Transverse colon (tissue), 4 donors: ENCODE data around the gene PTPRN2. TPM values are rescaled to one million over a fixed set of nuclear protein-coding genes. Genes with fewer than 3 reads are reported as not detected.

ENCODE experiments used
- DNase-seq: peaks from one replicate; pipeline ENCODE4 v3.0.0-alpha.2; 2019
- H3K27ac ChIP-seq, 4 donors: fragments of 200-600 bp; sonication (generic); 2 replicates each; pipeline ENCODE4 v1.5.1; 2016 to 2018; ENCODE audit warnings: inconsistent platforms in 4 of 4
- H3K27me3 ChIP-seq: fragments of 200-600 bp; sonication (generic); 2 replicates; pipeline ENCODE4 v1.5.1; 2017; ENCODE audit warnings: inconsistent platforms
- H3K36me3 ChIP-seq, 4 donors: fragments of 200-600 bp; sonication (generic); 2 replicates each; pipeline ENCODE4 v1.5.1; 2017 to 2019; ENCODE audit warnings: inconsistent platforms in 4 of 4
- H3K4me1 ChIP-seq, 4 donors: fragments of 200-600 bp; sonication (generic); 2 replicates each; pipeline ENCODE4 v1.5.1; 2017 to 2020; ENCODE audit warnings: inconsistent platforms in 4 of 4
- H3K4me3 ChIP-seq, 4 donors: fragments of 200-600 bp; sonication (generic); 1 replicate in 1 of 4; 2 replicates in 3 of 4; pipeline versions ENCODE4 v1.5.1 to v1.6.1; 2017 to 2019; ENCODE audit warnings: inconsistent platforms in 4 of 4
- H3K9me3 ChIP-seq, 2 donors: fragments of 200-600 bp; sonication (generic); 2 replicates each; pipeline ENCODE4 v1.5.1; 2017 to 2019; ENCODE audit warnings: inconsistent platforms in 2 of 2
- EP300 ChIP-seq: sonication (generic); formaldehyde crosslinking; IDR thresholded peaks from one replicate; pipeline ENCODE4 v1.6.1; 2017; ENCODE audit warnings: antibody characterized with exemption, low read depth
- POLR2A ChIP-seq: fragments of 450-650 bp; IDR thresholded peaks from one replicate; pipeline ENCODE4 v1.6.1; 2016; ENCODE audit warnings: antibody characterized with exemption, mild to moderate bottlenecking, moderate library complexity
- POLR2AphosphoS5 ChIP-seq, 3 donors: sonication (generic); formaldehyde crosslinking; IDR thresholded peaks; one replicate each; pipeline ENCODE4 v1.6.1; 2016; ENCODE audit warnings: antibody characterized with exemption in 3 of 3
- WGBS, 2 donors: methylation state at CpG; one replicate each; pipeline ENCODE4 v1.1.5; 2018; ENCODE audit warnings: low coverage in 1 of 2; 5-methylcytosine and 5-hydroxymethylcytosine counted together
- in situ Hi-C, 4 donors: fragments of 200-750 bp; cut with MboI; loops; one replicate each; pipeline versions ENCODE4 v1.15.0 to v1.15.1; 2017; ENCODE audit warnings: low sequenced_read_pairs in 3 of 4, low pct_ligation_motif_present in 1 of 4, low pct_unique_long_range_greater_than_20kb in 1 of 4
- intact Hi-C: fragments of 100-400 bp; cut with DNase I; formaldehyde crosslinking; loops from one replicate; pipeline ENCODE4 v1.15.1; 2023; ENCODE audit warnings: low total_unique reads
- total RNA-seq, 4 donors: library from RNA; depleted of rRNA; stranded (reverse); fragments of >200 nt; gene quantifications; one replicate each; pipeline ENCODE4 v1.1.0, GENCODE V29; 2016
- TF ChIP-seq, protein P1 (sequence below), 5 experiments: fragments of 200-600 bp in 3 of 5; fragments of 450-650 bp in 2 of 5; sonication (generic) in 3 of 5; IDR thresholded peaks; 1 replicate in 2 of 5; 2 replicates in 3 of 5; pipeline ENCODE4 v1.5.1; 2016 to 2017; ENCODE audit warnings: antibody characterized with exemption in 5 of 5, inconsistent platforms in 3 of 5, mild to moderate bottlenecking in 2 of 5, moderate library complexity in 1 of 5

The PTPRN2 gene
- total RNA-seq, 4 donors from 2014 or later: 15.4 to 31.1 (median 21.8) TPM

DNA sequence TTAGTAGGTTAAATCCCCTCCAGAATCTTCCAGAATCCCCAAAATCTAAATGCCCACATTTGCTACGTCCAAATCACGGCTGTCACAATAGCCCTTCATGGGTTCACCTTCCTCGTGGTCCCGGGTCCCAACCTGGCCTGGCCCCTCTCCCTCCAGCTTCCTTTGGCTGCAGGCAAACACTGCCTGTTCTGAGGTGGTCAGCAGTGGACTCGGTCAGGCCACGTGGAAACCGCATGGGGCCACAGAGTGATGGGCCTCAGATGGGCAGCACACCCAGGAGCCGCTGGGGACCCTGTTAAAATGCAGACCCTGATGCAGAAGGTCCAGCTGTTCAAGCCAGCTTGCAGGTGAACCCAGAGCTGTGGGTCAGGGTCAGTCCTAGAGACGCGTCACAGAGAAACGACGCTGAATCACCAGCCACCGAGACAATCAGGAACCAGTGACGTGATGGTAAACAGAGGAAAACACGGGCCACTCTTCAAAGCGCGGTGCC is 662.2 kb downstream of the PTPRN2 start:
- 82 to 100% methylated on average over 1 to 16 of the region's 17 CpGs for WGBS, 2 donors
- DNase-seq: no peak
- no peak overlapping the region for H3K27ac ChIP-seq
- no peak overlapping the region for H3K4me3 ChIP-seq
- no peaks in the 10 kb centered on the region for H3K27me3 ChIP-seq
- in situ Hi-C loops: no loop called here
- intact Hi-C loops: no loop called here
- H3K9me3 ChIP-seq: no peaks in the 10 kb centered on the region
- TF ChIP-seq, protein P1, sequence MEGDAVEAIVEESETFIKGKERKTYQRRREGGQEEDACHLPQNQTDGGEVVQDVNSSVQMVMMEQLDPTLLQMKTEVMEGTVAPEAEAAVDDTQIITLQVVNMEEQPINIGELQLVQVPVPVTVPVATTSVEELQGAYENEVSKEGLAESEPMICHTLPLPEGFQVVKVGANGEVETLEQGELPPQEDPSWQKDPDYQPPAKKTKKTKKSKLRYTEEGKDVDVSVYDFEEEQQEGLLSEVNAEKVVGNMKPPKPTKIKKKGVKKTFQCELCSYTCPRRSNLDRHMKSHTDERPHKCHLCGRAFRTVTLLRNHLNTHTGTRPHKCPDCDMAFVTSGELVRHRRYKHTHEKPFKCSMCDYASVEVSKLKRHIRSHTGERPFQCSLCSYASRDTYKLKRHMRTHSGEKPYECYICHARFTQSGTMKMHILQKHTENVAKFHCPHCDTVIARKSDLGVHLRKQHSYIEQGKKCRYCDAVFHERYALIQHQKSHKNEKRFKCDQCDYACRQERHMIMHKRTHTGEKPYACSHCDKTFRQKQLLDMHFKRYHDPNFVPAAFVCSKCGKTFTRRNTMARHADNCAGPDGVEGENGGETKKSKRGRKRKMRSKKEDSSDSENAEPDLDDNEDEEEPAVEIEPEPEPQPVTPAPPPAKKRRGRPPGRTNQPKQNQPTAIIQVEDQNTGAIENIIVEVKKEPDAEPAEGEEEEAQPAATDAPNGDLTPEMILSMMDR (IDR thresholded peaks at IDR 0.05): no peak
- TF ChIP-seq EP300 (no peak), POLR2A (no peak), POLR2AphosphoS5 (IDR thresholded peaks at IDR 0.05) (no peak)
- H3K4me1 ChIP-seq: no peaks in the 10 kb centered on the region
- no peaks in the 10 kb centered on the region for H3K36me3 ChIP-seq

GRCh38 chr7:157923903-157924630 is 663.6 kb downstream of the PTPRN2 start:
- no peaks in the 10 kb centered on the region for H3K27me3 ChIP-seq
- H3K4me1 ChIP-seq: no peaks in the 10 kb centered on the region
- intact Hi-C loops (no loop called here), in situ Hi-C loops (no loop called here)
- WGBS, 2 donors: 82 to 100% methylated on average over 1 to 16 of the region's 16 CpGs
- H3K36me3 ChIP-seq: no peaks in the 10 kb centered on the region
- TF ChIP-seq, protein P1 (IDR thresholded peaks at IDR 0.05): no peak
- TF ChIP-seq POLR2A (no peak), EP300 (no peak), POLR2AphosphoS5 (IDR thresholded peaks at IDR 0.05) (no peak)
- no peaks in the 10 kb centered on the region for H3K9me3 ChIP-seq
- H3K4me3 ChIP-seq: no peak overlapping the region
- no peak overlapping the region for H3K27ac ChIP-seq
- no peak for DNase-seq

- WGBS, 2 donors: 66 to 93% methylated on average over 4 to 8 of the region's 8 CpGs
- in situ Hi-C loops: no loop called here
- no peak overlapping the region for H3K27ac ChIP-seq
- H3K4me1 ChIP-seq: no peaks in the 10 kb centered on the region
- H3K9me3 ChIP-seq: no peaks in the 10 kb centered on the region
- intact Hi-C loops: no loop called here
- H3K4me3 ChIP-seq: no peak overlapping the region
- no peaks in the 10 kb centered on the region for H3K27me3 ChIP-seq
- TF ChIP-seq EP300 (no peak), POLR2AphosphoS5 (IDR thresholded peaks at IDR 0.05) (no peak), POLR2A (no peak)
- TF ChIP-seq, protein P1 (IDR thresholded peaks at IDR 0.05): no peak
- no peaks in the 10 kb centered on the region for H3K36me3 ChIP-seq
- no peak for DNase-seq
Observed at GRCh38 chr7:157922576-157922975, 665.0 kb downstream of the PTPRN2 start.

DNA sequence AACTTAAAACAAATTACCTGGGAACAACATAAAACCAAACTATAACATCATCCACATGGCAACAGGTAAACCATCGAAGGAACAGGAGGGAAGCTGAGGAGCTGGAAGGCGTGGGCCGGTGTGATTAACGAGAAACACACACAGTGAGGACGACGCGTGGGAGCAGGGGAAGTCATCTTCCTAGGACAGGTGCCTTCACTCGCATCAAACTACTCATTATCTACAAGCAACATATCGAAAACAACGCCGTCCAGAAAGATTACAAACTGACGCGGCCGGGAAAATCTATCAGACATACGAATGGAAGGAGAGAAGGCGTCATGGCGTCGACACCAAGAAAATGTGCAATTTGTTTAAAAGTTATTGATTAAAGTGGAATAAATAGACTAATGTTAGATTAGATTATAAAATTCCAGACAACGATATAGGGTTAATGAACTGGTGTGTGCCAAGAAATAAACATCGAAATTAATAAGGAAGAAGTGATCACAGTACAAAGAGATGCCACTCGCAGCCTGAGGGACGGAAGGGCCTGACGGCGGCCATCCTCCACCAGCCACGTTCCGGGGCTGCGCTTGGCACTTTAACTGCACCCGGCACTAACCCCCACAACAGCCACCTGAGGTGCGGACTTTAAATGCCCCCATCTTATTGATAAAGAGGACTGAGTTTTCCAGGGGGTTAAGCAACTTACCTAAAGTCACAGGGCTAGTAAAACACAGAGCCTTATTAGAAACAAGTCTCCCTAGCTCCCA is 669.1 kb downstream of the PTPRN2 start:
- no peaks in the 10 kb centered on the region for H3K27me3 ChIP-seq
- WGBS, 2 donors: 86 to 90% methylated on average over 26 to 29 of the region's 29 CpGs
- in situ Hi-C loops: no loop called here
- intact Hi-C loops: no loop called here
- H3K4me1 ChIP-seq: no peaks in the 10 kb centered on the region
- no peak for TF ChIP-seq EP300
- TF ChIP-seq, protein P1 (IDR thresholded peaks at IDR 0.05): no peak
- TF ChIP-seq POLR2AphosphoS5 (IDR thresholded peaks at IDR 0.05): no peak
- H3K4me3 ChIP-seq: no peak overlapping the region
- H3K27ac ChIP-seq: no peak overlapping the region
- peaks cover 3 to 5% of the 10 kb centered on the region in 2 donors for H3K9me3 ChIP-seq
- no peaks in the 10 kb centered on the region for H3K36me3 ChIP-seq
- DNase-seq: no peak
